HG02870 (cell line): ENCODE data around the gene ALS2.
"Not testable (repeated sequence)": the region's sequence is repeated elsewhere in the genome, so short reads cannot be mapped to it uniquely, and the experiment has no call there.

Experiments
- ATAC-seq: cut with Tn5 transposase; IDR thresholded peaks from one replicate; pipeline ENCODE4 v1.9.1; 2021; ENCODE audit warnings: mild to moderate bottlenecking, moderate library complexity; ENCODE audit not compliant: unreplicated experiment

ALS2 gene

GRCh38 chr2:201680743-201681142 lies 100.0 kb downstream of the ALS2 start:
- ATAC-seq = no peak

DNA sequence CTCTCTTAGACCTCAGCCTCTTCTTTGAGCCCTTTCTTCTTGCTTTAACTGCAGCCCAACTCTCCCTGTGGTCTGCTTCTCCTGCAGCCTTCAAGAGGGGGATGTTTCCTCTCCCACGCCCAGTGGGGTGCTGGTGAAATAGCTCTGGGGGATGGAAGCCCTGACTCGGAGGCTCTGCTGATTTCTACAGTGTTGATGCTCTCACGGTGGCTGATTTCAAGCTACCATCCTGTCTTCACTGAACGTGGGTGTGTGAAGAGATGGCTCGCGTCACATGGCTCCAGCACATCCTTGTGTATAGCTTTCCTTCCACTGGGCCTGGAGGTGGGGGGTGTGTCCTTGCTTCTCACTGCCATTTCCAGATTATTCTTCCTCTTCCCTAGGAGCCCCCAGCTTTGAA lies 102.3 kb downstream of the ALS2 start:
- no peak for ATAC-seq

DNA sequence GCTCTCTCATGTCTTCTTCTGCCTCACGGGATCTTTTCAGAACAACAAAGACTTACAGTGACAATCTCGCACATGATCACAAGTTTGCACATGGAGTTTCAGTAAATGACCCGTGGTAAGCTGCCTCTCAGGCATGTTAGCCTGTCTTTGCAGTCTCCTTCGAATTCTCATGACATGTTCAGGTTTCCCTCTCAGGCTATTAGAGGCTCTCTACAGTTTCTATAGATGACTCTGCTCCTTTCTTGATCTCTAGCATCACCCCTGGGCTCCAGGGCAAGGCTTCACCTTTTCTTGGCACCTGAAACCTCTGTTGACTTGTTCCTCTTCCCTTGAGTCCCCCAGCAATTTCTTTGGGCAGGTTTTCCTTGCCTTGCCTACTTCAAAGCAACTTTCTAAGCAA lies 105.3 kb downstream of the ALS2 start:
- ATAC-seq = no peak

- no peak for ATAC-seq
Observed at GRCh38 chr2:201674794-201675193, 105.9 kb downstream of the ALS2 start.

DNA sequence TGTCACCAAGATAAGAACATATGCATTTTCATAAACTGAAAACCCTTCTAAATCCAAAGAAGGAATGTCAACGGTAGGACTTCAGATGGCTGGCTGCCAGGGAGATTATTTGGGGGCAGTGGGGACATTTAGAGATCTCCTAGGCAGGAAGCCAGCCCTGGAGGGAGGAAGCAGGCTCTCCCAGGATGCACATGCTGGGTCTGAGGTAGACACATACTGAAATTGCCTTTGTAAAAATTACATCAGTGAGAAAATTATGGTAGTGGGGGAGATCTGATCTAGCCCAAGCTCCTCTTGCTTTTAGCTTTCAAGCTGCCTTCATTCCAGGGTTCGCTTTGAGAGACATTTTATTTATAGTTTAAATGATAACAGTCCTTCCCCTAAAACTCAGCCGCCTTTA lies 106.4 kb downstream of the ALS2 start:
- no peak for ATAC-seq

DNA sequence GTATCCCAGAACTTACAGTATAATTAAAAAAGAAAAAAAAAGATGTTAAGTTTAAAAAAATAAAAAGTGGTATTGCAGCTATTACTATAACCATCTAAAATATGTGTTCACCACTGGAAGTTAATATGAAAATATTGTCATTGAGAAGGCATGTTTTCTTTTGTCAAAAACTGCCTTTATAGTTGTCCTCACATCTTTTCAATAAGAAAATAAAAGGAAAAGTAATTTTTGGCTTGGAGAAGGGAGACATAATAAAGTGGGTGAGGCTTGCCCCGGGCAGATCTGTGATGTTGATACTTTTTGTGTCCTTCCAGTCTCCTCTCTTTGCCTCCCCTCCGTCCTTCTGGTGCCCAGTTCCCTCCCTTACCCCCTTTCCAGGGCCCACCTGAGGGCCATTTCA lies 107.2 kb downstream of the ALS2 start:
- no peak for ATAC-seq

DNA sequence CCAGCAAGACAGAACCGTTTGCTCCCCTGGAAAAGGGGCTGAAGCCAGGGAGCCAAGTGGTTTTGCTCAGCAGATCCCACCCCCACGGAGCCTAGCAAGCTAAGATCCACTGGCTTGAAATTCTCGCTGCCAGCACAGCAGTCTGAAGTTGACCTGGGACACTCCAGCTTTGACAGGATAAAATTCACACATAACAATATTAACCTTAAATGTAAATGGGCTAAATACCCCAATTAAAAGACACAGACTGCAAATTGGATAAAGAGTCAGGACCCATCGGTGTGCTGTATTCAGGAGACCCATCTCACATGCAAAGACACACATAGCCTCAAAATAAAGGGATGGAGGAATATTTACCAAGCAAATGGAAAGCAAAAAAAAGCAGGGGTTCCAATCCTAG lies 109.5 kb downstream of the ALS2 start:
- ATAC-seq = not testable (repeated sequence)

DNA sequence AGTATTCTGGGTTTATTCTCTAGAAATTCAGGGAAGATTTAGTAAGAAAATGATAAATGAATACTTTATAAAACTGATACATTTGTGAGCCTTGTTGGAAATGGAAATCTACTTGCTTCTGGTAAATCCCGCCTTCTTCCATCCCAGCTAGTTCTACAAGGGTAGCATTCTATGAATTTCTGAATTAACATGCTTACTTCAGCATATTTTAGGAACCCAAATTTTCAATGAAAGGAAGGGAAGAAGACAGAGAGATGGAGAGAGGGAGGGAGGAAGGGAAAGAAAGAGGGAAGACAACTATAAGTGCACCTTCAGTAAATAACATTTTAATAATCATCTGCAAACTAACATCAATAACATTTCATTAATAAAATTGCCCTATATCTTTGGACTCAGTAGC lies 110.9 kb downstream of the ALS2 start:
- ATAC-seq = no peak

DNA sequence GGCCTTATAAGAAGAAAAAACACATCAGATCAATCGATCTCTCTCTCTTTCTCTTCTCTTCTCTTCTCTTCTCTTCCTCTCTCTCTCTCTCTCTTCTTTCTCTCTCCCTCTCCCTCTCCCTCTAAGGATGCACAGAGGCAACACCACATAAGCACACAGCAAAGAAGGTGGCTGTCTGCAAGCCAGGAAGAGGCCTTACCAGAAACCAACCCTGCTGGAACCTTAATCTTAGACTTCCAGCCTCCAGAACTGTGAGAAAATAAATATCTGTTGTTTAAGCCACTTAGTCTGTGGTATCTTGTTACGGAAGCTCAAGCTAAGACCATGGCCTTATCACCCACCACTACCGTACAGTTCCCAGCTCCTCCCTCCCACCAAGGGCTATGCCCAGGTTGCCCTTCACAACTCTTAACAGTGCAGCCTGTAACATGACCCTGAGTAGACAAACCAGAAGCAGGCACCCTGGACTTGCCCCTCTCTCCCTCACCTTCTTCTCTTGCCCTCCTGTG lies 112.3 kb downstream of the ALS2 start:
- no peak for ATAC-seq

DNA sequence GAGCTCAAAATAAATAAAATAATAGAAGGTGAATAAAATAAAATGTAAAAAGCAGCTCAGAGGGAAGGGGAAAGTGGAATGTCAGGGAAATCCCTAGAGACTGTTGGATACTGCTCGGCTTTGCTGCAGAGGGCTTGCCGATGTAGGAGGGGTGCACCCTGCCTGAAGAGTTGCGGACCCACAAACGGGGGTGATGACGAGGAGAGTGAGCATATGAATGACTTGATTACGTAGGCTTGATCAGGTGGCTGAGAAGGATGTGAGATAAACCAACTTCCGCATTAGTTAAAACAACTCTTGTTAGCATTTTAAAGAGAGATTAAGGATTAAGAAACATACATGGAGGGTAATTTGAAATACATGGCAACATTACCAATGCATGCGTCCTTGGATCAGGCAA lies 116.4 kb downstream of the ALS2 start:
- no peak for ATAC-seq

DNA sequence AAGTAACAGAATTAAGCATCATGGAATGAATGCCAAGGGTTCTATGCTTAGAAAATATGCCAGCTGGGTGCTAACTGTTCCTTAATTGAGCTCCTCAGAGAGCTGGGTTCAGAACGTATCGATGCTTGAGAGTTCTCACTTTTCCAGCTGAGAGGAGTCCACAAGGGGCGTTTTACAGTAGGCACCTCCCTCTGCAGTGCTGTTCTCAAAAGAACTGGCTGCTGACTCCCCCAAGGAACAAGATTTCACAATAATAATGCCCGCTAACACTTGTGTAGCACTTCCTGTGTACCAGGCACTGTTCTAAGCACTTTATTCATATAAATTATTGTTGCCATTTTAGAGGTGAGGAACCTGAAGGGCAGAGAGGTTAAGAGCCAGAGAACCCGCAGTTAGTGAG lies 119.4 kb downstream of the ALS2 start:
- ATAC-seq = no peak

- ATAC-seq = no peak
Observed at GRCh38 chr2:201660293-201660895, 120.3 kb downstream of the ALS2 start.

DNA sequence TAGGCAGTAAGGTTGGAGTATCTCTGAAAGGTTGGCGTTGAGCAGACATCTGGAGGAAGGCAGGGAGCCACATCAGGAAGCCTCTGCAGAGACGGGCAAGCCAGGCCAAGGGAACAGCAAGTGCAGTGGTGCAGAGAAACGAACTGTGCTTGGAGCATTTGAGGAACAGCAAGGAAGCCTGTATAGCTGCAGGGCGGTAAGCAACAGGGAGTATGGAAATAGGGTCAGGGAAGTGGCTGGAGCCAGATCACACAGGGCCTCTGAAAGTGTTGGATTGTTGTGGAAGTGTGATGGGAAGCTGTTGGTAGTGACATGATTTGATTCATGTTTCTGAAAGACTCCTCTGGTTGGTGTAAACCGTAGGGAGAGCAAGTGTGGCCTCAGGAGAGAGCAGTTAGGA lies 124.0 kb downstream of the ALS2 start:
- ATAC-seq = no peak

DNA sequence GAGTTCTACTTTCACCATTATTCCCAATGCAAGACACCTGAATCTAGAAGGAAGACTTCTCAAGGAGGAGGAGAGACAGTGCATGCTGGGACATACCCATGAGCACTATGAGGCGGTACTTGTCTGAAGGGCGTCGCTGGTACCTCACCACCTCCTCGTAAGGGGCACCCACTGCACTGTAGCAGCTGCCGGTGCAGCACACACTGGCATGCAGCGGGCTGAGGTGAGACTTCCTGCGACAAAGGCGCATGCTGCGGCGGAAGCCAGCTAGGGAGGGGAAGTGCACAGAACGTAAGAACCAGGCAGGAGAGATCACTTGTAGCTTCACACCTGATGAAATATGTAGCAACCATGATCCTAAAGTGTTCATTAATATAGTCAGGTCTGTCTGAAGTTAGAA lies 124.6 kb downstream of the ALS2 start:
- no peak for ATAC-seq

DNA sequence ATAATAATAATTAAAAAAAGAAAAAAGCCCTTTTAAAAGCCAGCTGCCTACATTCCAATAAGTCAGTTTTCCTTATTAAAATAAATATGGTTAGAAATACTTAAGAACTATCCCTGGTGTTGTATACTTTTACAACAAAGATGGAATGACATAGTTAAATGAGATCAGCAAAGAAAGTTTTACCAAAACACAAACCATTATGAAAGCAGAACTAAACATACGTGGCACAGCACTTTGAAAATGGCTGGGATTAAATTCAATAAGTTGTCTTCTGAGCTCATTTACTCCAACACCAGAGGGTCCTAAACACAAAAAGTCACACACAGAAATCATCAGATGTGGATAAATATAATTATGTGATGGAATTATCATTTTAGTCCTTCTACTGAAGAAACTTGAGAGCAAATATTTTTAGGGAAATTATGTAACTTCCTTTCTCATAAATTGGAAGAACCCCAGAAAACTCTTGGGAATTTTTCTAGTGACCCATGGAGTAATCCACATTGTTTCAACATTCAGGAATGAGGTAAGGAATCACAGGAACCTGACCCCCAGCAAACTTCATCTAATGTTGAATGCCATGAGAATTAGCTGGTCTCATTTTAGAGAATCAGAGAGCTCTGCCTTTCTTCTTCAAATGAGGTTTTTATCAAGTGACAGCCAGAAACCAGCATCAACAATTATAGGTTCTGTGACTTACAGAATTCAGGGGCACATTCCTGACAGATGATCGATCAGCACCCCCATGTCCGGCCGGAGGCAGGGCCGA lies 125.9 kb downstream of the ALS2 start:
- no peak for ATAC-seq

GRCh38 chr2:201653221-201653620 lies 127.5 kb downstream of the ALS2 start:
- ATAC-seq = no peak
